RWPE1 (cell line): Measurements from ENCODE around the gene ATP6V1A.

Source experiments
- CTCF ChIA-PET: fragments of 350-600 bp; sonication (Branson Sonifier 250); formaldehyde crosslinking; extraction: SDS; loops from one replicate; lab custom pipeline; 2021; lab: Yijun Ruan, JAX
- POLR2A ChIA-PET: fragments of 400-600 bp; formaldehyde crosslinking; extraction: SDS; loops from one replicate; lab custom pipeline; 2020; ENCODE audit warnings: antibody characterized with exemption; ENCODE audit not compliant: low non-redundant PET; lab: Yijun Ruan, JAX
- DNase-seq: peaks from one replicate; pipeline ENCODE4 v3.0.0; 2012; ENCODE audit warnings: low spot score
- H3K27ac ChIP-seq: fragments of 450-650 bp; 2 replicates; pipeline ENCODE4 v1.5.1; 2017
- TF ChIP-seq, protein P1 (sequence below): fragments of 450-650 bp; conservative IDR thresholded peaks from 2 replicates; pipeline ENCODE4 v1.5.1; 2017; ENCODE audit warnings: low read depth, mild to moderate bottlenecking

ATP6V1A gene

DNA sequence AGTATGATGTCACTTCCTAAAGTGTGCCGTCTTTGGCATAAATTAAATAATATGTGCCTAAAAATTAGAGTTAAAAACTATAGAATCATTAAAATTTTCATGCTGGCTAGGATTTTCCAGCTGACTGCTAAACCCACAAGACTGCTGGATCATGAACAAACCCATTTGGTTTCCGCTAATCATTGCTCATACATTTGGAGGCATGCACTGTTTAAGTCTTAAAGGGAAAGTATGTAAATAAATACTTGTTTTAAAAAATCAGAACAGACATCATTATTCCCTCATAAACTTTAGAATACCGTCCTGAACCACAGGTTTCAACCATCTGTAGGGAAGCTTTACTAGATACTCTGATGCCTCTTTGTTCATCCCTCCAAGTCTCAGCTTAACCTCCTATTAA, 26.5 kb downstream of the ATP6V1A start:
- H3K27ac ChIP-seq: no peak overlapping the region
- POLR2A ChIA-PET: no interaction called here
- CTCF ChIA-PET: no interaction called here
- no peak for DNase-seq
- TF ChIP-seq, protein P1, sequence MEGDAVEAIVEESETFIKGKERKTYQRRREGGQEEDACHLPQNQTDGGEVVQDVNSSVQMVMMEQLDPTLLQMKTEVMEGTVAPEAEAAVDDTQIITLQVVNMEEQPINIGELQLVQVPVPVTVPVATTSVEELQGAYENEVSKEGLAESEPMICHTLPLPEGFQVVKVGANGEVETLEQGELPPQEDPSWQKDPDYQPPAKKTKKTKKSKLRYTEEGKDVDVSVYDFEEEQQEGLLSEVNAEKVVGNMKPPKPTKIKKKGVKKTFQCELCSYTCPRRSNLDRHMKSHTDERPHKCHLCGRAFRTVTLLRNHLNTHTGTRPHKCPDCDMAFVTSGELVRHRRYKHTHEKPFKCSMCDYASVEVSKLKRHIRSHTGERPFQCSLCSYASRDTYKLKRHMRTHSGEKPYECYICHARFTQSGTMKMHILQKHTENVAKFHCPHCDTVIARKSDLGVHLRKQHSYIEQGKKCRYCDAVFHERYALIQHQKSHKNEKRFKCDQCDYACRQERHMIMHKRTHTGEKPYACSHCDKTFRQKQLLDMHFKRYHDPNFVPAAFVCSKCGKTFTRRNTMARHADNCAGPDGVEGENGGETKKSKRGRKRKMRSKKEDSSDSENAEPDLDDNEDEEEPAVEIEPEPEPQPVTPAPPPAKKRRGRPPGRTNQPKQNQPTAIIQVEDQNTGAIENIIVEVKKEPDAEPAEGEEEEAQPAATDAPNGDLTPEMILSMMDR: no peak

- ChIA-PET CTCF (no interaction called here), POLR2A (no interaction called here)
- TF ChIP-seq, protein P1: no peak
- H3K27ac ChIP-seq: no peak overlapping the region
- DNase-seq: no peak
Measured at GRCh38 chr3:113775516-113775915, 28.7 kb downstream of the ATP6V1A start.

DNA sequence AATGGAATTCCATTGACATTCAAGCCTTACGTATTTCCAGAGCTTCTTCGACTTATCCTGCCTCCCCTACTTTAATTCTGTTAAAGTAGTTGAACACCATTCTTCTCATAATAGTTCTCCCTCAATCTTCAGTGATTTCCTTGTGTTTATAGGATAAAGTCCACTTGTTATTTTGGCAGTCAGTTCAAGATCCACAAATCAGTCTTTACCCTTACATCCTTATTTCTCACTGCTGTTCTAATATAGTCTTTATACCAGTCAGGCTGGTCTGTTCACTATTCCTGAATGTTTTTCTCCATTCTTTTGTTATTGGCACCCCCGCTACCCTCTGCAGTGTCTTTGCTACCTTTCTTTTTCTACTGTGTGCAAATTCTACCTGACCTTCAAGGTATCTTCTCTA, 29.7 kb downstream of the ATP6V1A start:
- TF ChIP-seq, protein P1: no peak
- DNase-seq: no peak
- no peak overlapping the region for H3K27ac ChIP-seq
- ChIA-PET POLR2A (no interaction called here), CTCF (no interaction called here)

GRCh38 chr3:113783463-113783862, 36.6 kb downstream of the ATP6V1A start:
- TF ChIP-seq, protein P1: no peak
- no peak overlapping the region for H3K27ac ChIP-seq
- CTCF ChIA-PET: no interaction called here
- POLR2A ChIA-PET: no interaction called here
- DNase-seq: no peak

GRCh38 chr3:113783980-113784379, 37.1 kb downstream of the ATP6V1A start:
- TF ChIP-seq, protein P1: no peak
- DNase-seq: no peak
- no peak overlapping the region for H3K27ac ChIP-seq
- ChIA-PET POLR2A (no interaction called here), CTCF (no interaction called here)

DNA sequence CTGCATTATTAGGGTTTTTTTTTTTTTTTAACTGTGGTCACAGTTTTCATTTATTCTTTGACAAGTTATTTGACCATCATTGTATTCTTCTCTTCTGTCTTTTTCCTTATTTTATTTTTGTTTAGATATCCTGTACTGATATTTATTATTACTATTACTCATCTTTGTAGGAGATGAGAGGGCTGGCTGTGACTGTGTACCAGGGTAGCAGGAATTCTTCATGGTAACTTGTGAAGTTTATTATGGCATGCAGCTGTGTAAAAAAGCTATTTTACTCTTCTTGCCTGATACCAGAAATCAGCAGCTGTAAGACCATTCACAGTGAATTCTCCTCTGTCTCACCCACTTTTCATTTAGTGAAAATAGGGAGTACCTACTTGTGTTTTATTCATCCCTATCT, 44.5 kb downstream of the ATP6V1A start:
- H3K27ac ChIP-seq: no peak overlapping the region
- POLR2A ChIA-PET: no interaction called here
- CTCF ChIA-PET: no interaction called here
- TF ChIP-seq, protein P1: no peak
- DNase-seq: no peak
